Mononuclear cell (primary cell): ENCODE data around the gene NFAM1. TPM values are rescaled to one million over a fixed set of nuclear protein-coding genes. Genes with fewer than 3 reads are reported as not detected.

ENCODE experiments used
- H3K27me3 ChIP-seq: 2 replicates; pipeline ENCODE4 v1.6.0; 2011; ENCODE audit warnings: low read length, control low read depth; ENCODE audit not compliant: insufficient read depth
- H3K4me1 ChIP-seq: 2 replicates; pipeline ENCODE4 v1.5.1; 2011; ENCODE audit warnings: mild to moderate bottlenecking, low read length, control low read depth; ENCODE audit not compliant: insufficient read depth
- H3K4me3 ChIP-seq: 2 replicates; pipeline ENCODE4 v1.5.1; 2011; ENCODE audit warnings: mild to moderate bottlenecking, low read length, moderate library complexity
- H3K9me3 ChIP-seq: 2 replicates; pipeline ENCODE4 v1.5.1; 2011; ENCODE audit warnings: low read depth, mild to moderate bottlenecking, control low read depth, low read length
- total RNA-seq: library from RNA; depleted of rRNA; stranded (reverse); fragments of >200 nt; gene quantifications from one replicate; pipeline ENCODE4 v1.2.3, GENCODE V29; 2012

NFAM1 gene
- total RNA-seq, 1 donor = 14.2 TPM

GRCh38 chr22:42410708-42411107, 21.5 kb downstream of the NFAM1 start:
- no peaks in the 10 kb centered on the region for H3K27me3 ChIP-seq
- H3K4me3 ChIP-seq = no peak overlapping the region
- no peaks in the 10 kb centered on the region for H3K4me1 ChIP-seq
- no peaks in the 10 kb centered on the region for H3K9me3 ChIP-seq

- Histone ChIP-seq H3K27me3 (no peaks in the 10 kb centered on the region), H3K4me1 (no peaks in the 10 kb centered on the region), H3K9me3 (no peaks in the 10 kb centered on the region), H3K4me3 (no peak overlapping the region)
Measured at GRCh38 chr22:42408810-42409529, 23.2 kb downstream of the NFAM1 start.

DNA sequence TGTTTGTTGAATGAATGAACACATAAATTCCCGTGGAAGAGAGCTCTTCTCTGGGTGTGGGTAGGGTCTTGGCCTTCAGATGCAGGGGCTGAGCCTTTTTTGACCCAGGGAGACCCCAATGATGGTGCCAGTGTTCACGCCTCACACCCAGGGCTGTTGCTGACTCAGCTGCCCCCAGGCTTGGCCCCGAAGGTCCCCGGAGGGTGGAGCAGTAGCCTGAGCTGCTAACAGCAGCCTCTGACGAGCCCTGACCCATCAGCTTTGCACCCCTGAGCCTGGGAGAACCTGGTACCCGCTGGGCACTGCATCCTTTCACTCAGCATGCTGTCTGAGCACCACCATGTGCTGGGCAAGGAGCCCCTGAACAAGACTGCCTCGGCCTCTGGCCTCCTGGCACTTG, 23.9 kb downstream of the NFAM1 start:
- no peaks in the 10 kb centered on the region for H3K27me3 ChIP-seq
- H3K4me3 ChIP-seq = no peak overlapping the region
- no peaks in the 10 kb centered on the region for H3K9me3 ChIP-seq
- H3K4me1 ChIP-seq = no peaks in the 10 kb centered on the region

DNA sequence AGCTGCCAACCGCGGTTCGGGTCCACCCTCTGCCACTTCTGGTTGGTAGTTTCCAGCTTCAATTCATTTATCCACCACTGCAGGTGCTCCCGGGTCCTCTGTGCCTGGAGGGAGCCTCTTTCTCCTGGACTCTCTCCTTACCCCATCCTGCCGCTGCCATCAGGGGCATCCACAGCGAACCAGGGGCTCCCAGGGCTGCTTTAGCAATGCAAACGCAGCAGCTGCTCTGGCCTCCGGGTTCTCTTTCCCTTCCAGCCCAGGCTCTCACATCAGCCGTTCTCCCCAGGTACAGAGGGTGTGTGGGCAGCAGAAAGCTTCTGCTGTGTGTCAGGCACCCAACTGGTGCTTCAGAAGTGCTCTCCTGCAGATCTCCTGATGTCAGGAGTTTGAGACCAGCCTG, 27.9 kb downstream of the NFAM1 start:
- peaks cover 9% of the 10 kb centered on the region for H3K4me1 ChIP-seq
- H3K4me3 ChIP-seq = no peak overlapping the region
- H3K9me3 ChIP-seq = no peaks in the 10 kb centered on the region
- no peaks in the 10 kb centered on the region for H3K27me3 ChIP-seq

- Histone ChIP-seq H3K9me3 (no peaks in the 10 kb centered on the region), H3K27me3 (no peaks in the 10 kb centered on the region), H3K4me1 (peaks cover 34% of the 10 kb centered on the region), H3K4me3 (no peak overlapping the region)
Measured at GRCh38 chr22:42401535-42402334, 30.5 kb downstream of the NFAM1 start.

DNA sequence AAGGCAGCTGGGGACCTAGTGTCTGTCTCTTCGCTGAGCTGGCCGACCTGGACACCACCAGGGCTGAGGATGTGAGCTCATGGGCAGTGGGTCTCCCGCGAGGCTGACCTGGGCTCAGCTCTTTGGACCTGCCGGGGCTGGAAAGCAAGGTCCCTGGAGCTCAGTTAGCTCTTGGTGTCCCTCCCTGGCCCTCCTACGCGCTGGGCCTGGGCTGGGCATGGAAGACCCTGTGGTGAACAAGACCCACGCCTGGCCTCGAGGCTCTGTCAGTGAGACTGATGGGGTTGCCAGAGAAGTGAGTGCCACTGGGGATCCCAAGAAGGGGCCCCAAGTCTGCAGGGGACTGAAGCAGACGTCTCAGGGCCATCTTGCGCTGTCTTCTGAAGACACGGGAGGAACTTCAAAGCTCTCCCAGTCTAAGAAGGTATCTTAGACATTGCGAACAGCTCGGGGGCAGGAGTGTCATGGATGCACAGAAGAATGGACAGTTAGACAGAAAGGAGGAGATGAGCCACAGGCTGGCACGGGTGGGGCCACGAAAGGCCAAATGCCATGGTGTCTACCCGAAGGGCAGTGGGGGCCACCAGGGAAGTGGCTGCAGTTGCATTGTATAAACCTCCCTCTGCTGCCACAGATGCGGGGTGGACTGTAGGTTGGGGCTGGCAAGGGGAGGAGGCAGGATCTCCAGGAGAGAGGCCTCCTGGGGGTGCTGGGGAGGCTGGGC, 31.2 kb downstream of the NFAM1 start:
- no peaks in the 10 kb centered on the region for H3K9me3 ChIP-seq
- no peaks in the 10 kb centered on the region for H3K27me3 ChIP-seq
- H3K4me3 ChIP-seq = no peak overlapping the region
- H3K4me1 ChIP-seq = peaks cover 42% of the 10 kb centered on the region

- Histone ChIP-seq H3K4me3 (no peak overlapping the region), H3K27me3 (no peaks in the 10 kb centered on the region), H3K9me3 (no peaks in the 10 kb centered on the region), H3K4me1 (peaks cover 44% of the 10 kb centered on the region)
Measured at GRCh38 chr22:42399315-42400271, 32.6 kb downstream of the NFAM1 start.

GRCh38 chr22:42397332-42398249, 34.6 kb downstream of the NFAM1 start:
- no peaks in the 10 kb centered on the region for H3K27me3 ChIP-seq
- H3K4me1 ChIP-seq = peaks cover 44% of the 10 kb centered on the region
- no peaks in the 10 kb centered on the region for H3K9me3 ChIP-seq
- H3K4me3 ChIP-seq = no peak overlapping the region

DNA sequence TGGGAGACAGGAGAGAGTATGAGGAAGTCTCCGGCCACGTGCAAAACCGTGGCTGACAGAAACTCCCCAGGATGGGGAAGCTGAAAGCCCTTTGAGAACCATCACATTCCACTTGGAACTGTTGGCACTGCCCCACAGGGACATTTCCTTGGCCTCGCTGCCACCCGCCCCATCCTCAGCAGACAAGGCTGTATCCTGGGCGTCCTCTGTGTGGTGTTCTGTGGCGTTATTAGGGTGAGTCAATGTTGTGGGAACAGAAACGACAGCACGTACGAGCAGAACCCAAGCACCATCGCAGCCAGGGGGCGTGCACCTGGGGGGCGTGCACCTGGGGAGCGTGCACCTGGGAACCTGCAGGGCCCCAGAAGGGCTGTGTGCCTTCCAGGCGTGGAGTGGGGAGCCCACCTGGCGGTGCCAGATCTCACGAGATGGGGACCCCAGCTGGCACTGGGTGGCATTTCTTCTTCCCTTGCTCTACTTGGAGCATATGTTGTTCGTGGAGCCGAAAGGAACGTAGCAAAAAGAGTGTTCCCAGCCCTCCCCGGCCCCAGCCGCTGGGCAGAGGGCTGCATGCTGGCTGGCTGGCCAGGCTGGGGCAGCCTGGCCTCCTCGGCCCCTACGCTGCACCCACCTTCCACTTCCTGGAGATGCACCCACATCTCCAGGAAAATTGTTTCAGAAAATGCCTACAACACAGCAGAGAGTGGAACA, 35.4 kb downstream of the NFAM1 start:
- no peak overlapping the region for H3K4me3 ChIP-seq

DNA sequence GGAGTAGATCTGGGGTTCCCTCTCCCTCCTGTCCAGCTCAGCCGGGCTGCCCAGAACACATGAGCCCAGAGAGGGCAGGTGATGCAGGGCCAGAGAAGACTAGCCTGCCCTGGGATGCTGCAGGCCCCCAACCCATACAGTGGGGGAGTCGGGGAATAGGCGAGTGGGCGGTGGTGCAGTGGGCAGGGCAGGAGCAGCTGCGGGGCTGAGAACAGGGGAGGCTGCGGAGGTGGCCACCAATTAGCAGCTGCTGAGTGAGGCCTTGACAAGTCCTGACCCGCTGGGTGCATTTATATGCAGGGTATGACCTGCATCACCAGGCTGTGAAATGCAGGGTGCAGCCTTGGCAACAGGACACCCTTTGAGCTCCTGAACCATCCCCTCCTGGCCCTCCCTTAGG, 43.1 kb downstream of the NFAM1 start:
- no peaks in the 10 kb centered on the region for H3K4me1 ChIP-seq
- no peaks in the 10 kb centered on the region for H3K27me3 ChIP-seq
- H3K4me3 ChIP-seq = no peak overlapping the region
- H3K9me3 ChIP-seq = no peaks in the 10 kb centered on the region

More for the DNA sequence above, 35.4 kb downstream of the NFAM1 start:
- Histone ChIP-seq H3K9me3 (no peaks in the 10 kb centered on the region), H3K27me3 (no peaks in the 10 kb centered on the region), H3K4me1 (peaks cover 44% of the 10 kb centered on the region)

DNA sequence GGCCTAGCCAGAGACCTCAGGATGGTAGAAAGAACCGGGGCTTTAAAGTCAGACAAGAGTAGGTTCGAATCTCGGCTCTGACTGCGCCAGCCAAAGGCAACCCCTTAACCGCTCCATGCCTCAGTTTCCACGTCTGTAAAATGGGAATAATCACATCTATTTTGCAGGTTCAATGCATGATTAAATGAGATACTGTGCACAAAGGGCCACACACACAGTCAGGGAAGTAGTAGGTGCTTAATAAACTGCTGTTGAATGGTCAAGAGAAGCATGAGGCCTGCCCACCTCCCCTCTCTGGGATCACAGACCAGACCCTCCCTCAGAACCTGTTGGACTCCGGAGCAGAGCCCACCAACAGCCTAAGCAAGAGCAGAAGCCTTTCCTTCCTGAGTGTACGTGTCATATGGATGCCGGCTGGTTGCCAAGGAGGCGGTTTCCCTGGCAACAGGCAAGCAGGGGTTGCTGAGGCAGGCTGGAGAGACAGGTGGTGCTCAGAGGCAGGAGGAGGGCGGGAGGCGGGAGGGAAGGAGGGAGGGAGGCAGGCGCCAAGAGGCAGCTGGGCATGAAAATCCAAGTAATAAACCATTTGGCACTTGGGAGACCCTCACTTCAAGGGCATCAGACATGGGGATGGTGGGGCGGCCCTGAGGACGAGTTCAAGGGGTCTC, 43.9 kb downstream of the NFAM1 start:
- no peak overlapping the region for H3K4me3 ChIP-seq
- no peaks in the 10 kb centered on the region for H3K4me1 ChIP-seq
- no peaks in the 10 kb centered on the region for H3K9me3 ChIP-seq
- no peaks in the 10 kb centered on the region for H3K27me3 ChIP-seq

- Histone ChIP-seq H3K4me1 (no peaks in the 10 kb centered on the region), H3K9me3 (no peaks in the 10 kb centered on the region), H3K27me3 (no peaks in the 10 kb centered on the region), H3K4me3 (no peak overlapping the region)
Measured at GRCh38 chr22:42387631-42388030, 44.6 kb downstream of the NFAM1 start.

GRCh38 chr22:42385696-42386095, 46.5 kb downstream of the NFAM1 start:
- Histone ChIP-seq H3K27me3 (no peaks in the 10 kb centered on the region), H3K4me1 (no peaks in the 10 kb centered on the region), H3K4me3 (no peak overlapping the region), H3K9me3 (no peaks in the 10 kb centered on the region)
